Superior temporal gyrus (tissue), 1 donor: ENCODE measurements around the gene KIF20B.
A peak's percentile ranks its signal among the peaks of the same experiment; 100 is the strongest.
"Not testable (repeated sequence)": the region's sequence is repeated elsewhere in the genome, so short reads cannot be mapped to it uniquely, and the experiment has no call there.

Source experiments
- DNase-seq: peaks from one replicate; pipeline ENCODE4 v3.0.0-alpha.2; 2016; ENCODE audit errors: extremely low spot score

The KIF20B gene

GRCh38 chr10:89783406-89783805 is 82.0 kb downstream of the KIF20B start:
- no peak for DNase-seq

DNA sequence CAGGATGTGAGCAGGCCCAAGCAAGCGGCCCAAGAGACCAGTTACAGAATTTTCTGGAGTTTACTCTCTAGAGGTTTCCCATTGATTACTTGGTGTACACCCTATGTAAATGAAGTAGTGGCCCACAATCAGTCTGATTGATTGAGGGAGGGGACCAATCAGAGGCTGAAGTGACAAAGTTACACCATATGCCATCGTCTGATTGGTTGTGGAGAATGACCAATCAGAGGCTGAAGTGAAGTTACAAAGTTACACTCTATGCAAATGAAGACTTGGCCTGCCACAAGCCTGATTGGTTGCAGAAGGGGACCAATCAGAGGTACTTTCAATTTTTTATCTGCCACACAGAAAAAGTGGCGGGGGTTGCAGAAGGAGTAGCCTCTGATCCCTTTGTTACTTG is 83.7 kb downstream of the KIF20B start:
- DNase-seq: no peak

- DNase-seq: no peak
Measured at GRCh38 chr10:89789188-89789877, 87.9 kb downstream of the KIF20B start.

DNA sequence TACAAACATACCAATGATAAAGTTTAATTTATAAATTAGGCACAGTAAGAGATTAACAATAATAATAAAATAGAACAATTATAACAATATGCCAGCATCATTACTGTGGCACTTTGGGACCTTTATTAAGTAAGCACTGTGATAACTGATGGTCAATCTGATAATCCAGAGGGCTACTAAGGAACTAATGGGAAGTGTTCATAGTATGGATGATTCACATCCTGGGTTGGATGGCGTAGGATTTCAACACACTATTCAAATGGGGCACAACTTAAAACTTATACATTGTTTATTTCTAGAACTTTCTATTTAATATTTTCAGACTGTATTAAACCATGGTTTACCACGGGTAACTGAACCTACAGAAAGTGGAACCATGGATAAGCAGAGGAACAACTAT is 90.8 kb downstream of the KIF20B start:
- DNase-seq: no peak

DNA sequence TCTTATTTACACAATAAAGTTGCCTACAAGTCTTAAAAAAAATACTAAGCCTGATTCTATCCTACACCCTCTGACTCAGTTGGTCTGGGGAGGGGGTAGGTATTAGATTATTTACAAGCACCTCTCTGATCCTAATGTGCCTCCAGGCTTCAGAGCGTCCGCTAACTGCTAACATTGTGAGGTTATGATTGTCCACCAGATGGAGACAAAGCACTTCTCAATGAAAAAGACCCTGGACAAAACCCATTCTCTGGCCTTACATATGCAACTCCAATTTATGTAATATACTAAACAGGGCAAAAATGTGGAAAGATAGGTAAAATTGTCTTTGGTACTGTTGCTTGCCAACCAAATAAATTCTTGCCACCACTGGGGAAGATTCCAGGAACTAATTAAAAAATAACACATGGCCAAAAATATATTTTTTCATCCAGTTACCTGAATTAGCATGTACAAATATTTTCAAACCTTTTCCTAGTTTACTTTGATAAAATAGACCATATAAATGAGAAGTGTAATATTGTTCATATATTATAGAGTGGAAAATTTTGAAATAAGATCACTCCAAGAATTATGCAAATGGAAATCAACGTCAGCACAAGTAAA is 92.4 kb downstream of the KIF20B start:
- peak; percentile 94 for DNase-seq

DNA sequence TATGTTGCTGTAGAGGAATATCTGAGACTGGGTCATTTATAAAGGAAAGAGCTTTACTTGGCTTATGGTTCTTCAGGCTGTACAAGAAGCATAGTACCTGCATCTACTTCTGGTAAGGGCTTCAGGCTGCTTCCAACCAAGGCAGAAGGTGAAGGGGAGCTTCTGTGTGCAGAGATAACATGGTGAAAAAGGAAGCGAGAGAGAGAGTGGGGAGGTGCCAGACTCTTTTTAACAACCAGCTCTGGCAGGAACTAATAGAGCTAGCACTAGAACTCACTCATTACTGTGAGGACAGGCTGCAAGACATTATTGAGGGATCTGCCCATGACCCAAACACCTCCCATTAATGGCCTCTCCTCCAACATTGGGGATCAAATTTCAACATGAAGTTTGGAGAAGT is 94.5 kb downstream of the KIF20B start:
- no peak for DNase-seq

DNA sequence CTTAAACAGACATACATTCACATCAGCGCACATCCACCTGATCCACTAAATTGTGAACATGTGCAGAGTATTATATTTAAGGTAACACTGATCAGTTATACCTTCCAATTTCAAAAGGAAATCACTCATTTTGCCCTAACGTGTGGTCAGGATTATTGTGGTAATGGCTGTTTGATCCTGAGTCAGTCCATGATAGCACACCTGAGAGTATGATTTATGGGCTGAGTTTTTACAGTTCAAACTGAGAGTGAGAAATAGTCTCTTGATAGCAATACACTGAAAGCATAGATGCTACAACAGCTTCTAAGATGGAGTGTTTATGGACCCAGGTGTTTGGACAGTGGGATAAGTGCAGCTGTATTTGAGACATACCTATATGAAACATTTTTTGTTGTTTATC is 96.7 kb downstream of the KIF20B start:
- no peak for DNase-seq

DNA sequence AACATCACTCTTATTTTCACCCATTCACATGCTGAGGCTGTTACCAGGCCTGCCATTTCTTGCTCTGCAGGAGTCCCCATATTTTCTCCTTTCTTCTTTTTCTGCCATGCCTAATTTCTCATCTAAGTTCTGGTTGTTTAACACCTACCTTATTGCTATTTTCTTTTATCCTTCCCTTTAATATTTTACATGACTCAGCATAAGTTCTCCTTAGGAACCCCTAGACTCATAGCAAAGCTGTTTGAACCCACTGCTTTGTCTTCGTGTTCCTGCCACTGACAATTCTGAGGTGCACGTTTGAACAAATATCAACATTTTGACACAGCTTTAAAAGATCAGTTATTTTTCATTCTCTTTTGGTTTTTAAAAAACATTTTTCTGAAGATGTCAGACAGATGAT is 98.2 kb downstream of the KIF20B start:
- no peak for DNase-seq

DNA sequence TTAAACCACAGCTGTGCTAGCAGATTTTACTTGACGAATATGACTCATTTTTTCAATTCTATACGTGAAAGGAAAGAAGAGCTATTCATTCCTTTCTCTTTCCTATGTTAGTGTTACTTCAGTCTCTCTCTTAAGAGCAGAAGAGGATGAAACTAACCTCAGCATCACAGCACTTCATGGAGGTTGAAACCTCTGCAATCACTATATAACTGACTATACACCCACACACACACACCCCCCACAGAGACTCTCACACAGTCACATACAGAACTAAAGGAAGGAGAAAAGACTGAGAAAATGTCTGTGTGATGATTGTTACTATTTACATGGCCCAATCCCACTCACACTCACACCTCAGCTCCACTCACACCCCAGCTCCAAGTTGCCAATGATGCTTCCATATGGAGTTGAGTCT is 104.2 kb downstream of the KIF20B start:
- no peak for DNase-seq

GRCh38 chr10:89808842-89809241 is 107.5 kb downstream of the KIF20B start:
- DNase-seq: no peak

DNA sequence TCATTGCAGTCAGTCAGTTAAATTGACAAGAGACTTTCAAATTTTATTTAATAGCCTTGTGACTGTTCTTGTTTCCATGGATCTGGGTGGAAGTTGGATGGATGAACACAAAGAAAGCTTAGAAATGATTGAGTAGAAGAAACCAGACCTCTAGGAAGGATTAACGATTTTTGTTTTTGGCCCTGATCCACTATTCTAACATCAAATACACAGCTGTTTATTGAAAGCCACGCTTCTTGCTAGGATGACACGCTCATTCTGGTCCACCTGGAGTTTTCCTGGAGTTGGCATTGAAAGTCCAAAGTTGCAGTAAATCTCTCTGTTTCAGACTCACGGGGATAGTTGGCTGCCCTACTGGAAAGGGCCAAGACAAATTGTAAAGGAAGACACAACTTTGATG is 108.4 kb downstream of the KIF20B start:
- DNase-seq: no peak

- DNase-seq: no peak
Measured at GRCh38 chr10:89810908-89811525, 109.6 kb downstream of the KIF20B start.

DNA sequence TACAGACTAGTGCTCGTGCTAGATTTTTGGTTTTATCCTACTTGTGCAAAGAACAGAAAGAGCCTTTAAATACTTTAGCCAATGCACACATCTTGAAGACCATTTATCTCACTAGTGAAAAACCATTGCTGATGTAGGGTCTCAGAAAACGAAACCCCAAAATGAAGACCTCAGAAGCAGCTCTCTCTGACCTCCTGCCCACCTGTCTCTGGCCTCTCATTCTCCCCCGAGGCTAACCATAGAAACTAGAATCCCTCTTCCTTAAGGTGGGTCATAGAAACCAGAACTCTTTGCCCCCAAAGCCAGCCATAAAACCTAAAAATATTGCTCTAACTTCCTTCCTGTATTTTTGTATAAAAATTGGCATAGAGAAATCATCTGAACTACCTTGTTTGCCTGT is 112.2 kb downstream of the KIF20B start:
- no peak for DNase-seq

DNA sequence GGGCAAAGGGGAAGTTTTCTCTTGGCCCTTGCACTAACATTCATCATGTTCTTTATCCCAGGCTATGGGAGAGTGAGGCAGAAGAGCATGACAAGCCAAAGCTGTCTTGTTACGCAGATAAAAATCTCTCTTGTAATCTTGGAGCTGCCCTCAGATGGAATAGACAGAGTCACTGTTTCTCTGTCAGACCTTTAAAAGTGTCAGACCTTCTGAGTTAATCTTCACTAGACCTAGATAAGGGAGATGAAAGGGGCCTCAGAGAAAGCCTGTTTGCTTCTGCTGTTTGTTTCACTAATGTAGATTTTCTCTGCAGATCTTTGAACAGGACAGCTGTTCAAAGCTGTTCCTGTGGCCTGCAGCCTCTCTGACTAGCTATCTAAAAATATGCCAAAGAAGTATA is 112.9 kb downstream of the KIF20B start:
- DNase-seq: no peak

DNA sequence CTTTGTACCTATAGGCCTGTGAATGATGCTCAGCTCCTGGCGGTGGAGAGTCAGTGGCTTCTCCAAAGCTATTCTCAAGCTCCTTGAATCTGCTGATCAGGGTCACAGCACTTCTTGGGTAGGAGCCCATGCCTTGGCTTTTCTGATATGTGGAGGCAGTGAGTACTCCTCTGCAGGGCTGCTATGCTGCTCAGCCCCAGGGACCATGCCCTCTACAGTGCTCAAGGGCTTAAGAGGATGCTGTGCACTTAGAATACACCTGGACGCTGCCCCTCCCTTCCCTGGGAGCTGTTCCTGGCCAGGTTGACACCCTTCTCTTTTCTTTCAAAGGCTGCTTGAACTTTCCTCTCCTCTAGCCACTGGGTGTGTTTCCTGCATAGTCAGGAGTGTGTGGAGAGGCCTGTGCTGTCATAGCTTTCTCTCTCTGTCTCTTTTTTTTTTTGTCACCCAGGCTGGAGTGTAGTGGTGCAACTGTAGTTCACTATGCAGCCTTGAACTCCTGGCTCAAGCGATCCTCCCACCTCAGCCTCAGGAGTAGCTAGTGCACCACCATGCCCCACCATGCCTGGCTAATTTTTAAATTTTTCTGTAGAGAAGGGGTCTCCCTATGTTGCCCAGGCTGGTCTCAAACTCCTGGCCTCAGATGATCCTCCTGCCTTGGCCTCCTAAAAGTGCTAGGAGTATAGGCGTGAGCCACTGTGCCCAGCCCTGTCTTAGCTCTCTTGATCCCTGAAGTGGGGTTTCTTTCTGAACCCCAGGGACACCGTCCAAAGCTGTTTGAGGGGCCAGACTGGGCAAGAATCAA is 113.9 kb downstream of the KIF20B start:
- no peak for DNase-seq

DNA sequence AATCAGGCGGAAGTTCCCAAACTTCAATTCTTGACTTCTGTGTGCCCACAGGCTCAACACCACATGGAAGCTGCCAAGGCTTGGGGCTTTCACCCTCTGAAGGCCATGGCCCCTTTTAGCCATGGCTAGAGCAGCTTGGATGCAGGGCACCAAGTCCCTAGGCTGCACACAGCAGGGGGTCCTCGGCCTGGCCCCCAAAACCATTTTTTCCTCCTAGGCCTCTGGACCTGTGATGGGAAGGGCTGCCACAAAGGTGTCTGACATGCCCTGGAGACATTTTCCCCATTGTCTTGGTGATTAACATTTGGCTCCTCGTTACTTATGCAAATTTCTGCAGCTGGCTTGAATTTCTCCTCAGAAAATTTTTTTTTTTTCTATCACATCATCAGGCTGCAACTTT is 117.6 kb downstream of the KIF20B start:
- not testable (repeated sequence) for DNase-seq
